Lung (tissue), 16 donors: ENCODE measurements around the gene TRIM32. TPM values are rescaled to one million over a fixed set of nuclear protein-coding genes. Genes with fewer than 3 reads are reported as not detected.

ENCODE experiments used
- ATAC-seq: fragments of 200-7000 bp; cut with Tn5 transposase; one replicate; pipeline ENCODE4 v1.9.1; 2020; ENCODE audit warnings: moderate number of reproducible peaks; ENCODE audit not compliant: insufficient read depth, low FRiP score
- DNase-seq, 3 donors: peaks; one replicate each; pipeline ENCODE4 v3.0.0-alpha.2; 2013 to 2017
- H3K27ac ChIP-seq, 2 donors: one replicate each; pipeline ENCODE4 v1.5.1; 2013; ENCODE audit warnings: mild to moderate bottlenecking in 2 of 2, moderate library complexity in 2 of 2, control low read depth in 1 of 2, inconsistent platforms in 1 of 2, low read depth in 1 of 2, low read length in 1 of 2
- H3K27me3 ChIP-seq, 3 donors: one replicate each; pipeline ENCODE4 v1.5.1; 2013; ENCODE audit warnings: low read length in 2 of 3; ENCODE audit not compliant: control insufficient read depth in 3 of 3, insufficient read depth in 3 of 3
- H3K36me3 ChIP-seq, 4 donors: one replicate each; pipeline ENCODE4 v1.5.1; 2013; ENCODE audit warnings: low read length in 4 of 4, mild to moderate bottlenecking in 1 of 4, moderate library complexity in 1 of 4; ENCODE audit not compliant: control insufficient read depth in 4 of 4, insufficient read depth in 4 of 4
- H3K4me1 ChIP-seq, 5 donors: one replicate each; pipeline ENCODE4 v1.5.1; 2013; ENCODE audit warnings: low read length in 5 of 5, mild to moderate bottlenecking in 2 of 5, moderate library complexity in 1 of 5; ENCODE audit not compliant: control insufficient read depth in 5 of 5, insufficient read depth in 5 of 5
- H3K4me3 ChIP-seq: one replicate; pipeline ENCODE4 v1.5.1; 2013; ENCODE audit warnings: mild to moderate bottlenecking, control low read depth, moderate library complexity
- H3K9ac ChIP-seq, 2 donors: one replicate each; pipeline ENCODE4 v1.5.1; 2013; ENCODE audit warnings: low read length in 2 of 2, control low read depth in 1 of 2; ENCODE audit not compliant: insufficient read depth in 1 of 2
- H3K9me3 ChIP-seq, 4 donors: one replicate each; pipeline ENCODE4 v1.5.1; 2013; ENCODE audit warnings: low read length in 3 of 4, mild to moderate bottlenecking in 1 of 4, moderate library complexity in 1 of 4; ENCODE audit not compliant: control insufficient read depth in 4 of 4, insufficient read depth in 3 of 4
- WGBS, 2 donors: extraction: QIAGEN DNeasy Blood & Tissue Kit; methylation state at CpG; one replicate each; pipeline ENCODE4 v1.1.7; 2013; 5-methylcytosine and 5-hydroxymethylcytosine counted together
- long read RNA-seq, 5 donors: transcript quantifications; one replicate each; lab custom pipeline, GENCODE V29; 2026
- polyA plus RNA-seq, 2 donors: library from polyadenylated mRNA; stranded (reverse); fragments of 200-250 nt; gene quantifications; one replicate each; pipeline ENCODE4 v1.2.1, GENCODE V29; 2013
- total RNA-seq, 2 donors: library from RNA; depleted of rRNA in 1 of 2; stranded (reverse); fragments of >200 nt in 1 of 2; gene quantifications; one replicate each; pipeline ENCODE4 v1.2.1, GENCODE V29; 2014 to 2021
- TF ChIP-seq, protein P1 (sequence below): IDR thresholded peaks from 2 replicates; pipeline ENCODE4 v1.5.1; 2012; ENCODE audit warnings: mild to moderate bottlenecking; ENCODE audit errors: control extremely low read depth, extremely low read depth
- donor health status: control.
- donor health status: control.
- donor health status: Bipolar disorder and iron deficiency.
- donor health status: healthy.
- donor health status: DM: yes; HTN: yes; CAD: no.

The TRIM32 gene, protein sequence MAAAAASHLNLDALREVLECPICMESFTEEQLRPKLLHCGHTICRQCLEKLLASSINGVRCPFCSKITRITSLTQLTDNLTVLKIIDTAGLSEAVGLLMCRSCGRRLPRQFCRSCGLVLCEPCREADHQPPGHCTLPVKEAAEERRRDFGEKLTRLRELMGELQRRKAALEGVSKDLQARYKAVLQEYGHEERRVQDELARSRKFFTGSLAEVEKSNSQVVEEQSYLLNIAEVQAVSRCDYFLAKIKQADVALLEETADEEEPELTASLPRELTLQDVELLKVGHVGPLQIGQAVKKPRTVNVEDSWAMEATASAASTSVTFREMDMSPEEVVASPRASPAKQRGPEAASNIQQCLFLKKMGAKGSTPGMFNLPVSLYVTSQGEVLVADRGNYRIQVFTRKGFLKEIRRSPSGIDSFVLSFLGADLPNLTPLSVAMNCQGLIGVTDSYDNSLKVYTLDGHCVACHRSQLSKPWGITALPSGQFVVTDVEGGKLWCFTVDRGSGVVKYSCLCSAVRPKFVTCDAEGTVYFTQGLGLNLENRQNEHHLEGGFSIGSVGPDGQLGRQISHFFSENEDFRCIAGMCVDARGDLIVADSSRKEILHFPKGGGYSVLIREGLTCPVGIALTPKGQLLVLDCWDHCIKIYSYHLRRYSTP
- total RNA-seq: 10 to 100 TPM; 19.7 to 20.2 TPM
- polyA plus RNA-seq: 1 to 10 TPM; 2.7 to 4.6 TPM
- long read RNA-seq, donor 1, partial matches to known transcripts: 0 of 6 reads
- long read RNA-seq, donor 1, other reads (novel, unspliced or antisense): 0 of 6 reads
- long read RNA-seq, donor 2, partial matches to known transcripts: 0 of 4 reads
- long read RNA-seq, donor 2, other reads (novel, unspliced or antisense): 0 of 4 reads
- long read RNA-seq, donor 3, partial matches to known transcripts: 0 of 1 reads
- long read RNA-seq, donor 3, other reads (novel, unspliced or antisense): 0 of 1 reads
- long read RNA-seq, donor 4, partial matches to known transcripts: 0 of 2 reads
- long read RNA-seq, donor 4, other reads (novel, unspliced or antisense): 0 of 2 reads
- long read RNA-seq, donor 5, transcript TRIM32-203 (2 exons, 3,717 nt): major isoform, 5 of 8 reads
- long read RNA-seq, donor 5, partial matches to known transcripts: 0 of 8 reads
- long read RNA-seq, donor 5, other reads (novel, unspliced or antisense): 0 of 8 reads

DNA sequence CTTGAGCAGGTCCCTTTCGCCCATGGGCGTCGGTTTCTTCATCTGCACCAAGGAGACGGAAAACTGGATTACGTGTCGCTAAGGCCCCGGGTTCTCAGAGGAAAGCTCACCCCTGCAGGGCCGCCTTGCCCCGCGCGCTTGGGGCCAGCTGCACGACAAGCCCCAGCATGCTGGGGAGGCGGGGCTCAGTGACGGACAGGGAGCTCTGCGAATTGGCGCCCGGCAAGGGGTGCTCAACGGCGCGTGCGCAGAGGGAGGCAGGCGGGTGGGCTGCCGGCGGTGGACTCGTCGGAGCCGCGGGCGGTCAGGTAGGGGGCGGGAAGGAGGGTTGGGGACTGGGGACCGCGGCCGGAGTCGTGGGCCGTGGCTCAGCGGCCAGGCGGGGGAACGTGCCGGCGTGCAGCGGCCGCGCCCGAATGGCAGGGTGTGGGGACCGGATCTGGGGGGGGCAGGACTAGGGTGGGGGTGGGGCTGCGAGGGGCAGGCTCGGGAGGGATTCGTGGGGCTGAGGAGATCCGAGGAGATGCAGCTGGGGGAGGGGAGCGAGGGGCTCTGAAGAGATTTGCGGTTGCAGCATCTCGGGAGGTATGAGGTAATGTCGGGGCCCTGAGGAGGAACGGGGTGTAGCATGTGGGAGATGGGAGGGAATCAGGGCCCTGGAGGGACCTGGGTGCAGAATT lies at the start of gene TRIM32:
Gene TRIM32, plus strand, starts transcription at position 232 of the 680 bp plus-strand sequence. CDS start 10,438 bp downstream, outside the sequence.
- 1% methylated on average over 53 to 54 of the region's 54 CpGs for WGBS, 2 donors
- TF ChIP-seq, protein P1, sequence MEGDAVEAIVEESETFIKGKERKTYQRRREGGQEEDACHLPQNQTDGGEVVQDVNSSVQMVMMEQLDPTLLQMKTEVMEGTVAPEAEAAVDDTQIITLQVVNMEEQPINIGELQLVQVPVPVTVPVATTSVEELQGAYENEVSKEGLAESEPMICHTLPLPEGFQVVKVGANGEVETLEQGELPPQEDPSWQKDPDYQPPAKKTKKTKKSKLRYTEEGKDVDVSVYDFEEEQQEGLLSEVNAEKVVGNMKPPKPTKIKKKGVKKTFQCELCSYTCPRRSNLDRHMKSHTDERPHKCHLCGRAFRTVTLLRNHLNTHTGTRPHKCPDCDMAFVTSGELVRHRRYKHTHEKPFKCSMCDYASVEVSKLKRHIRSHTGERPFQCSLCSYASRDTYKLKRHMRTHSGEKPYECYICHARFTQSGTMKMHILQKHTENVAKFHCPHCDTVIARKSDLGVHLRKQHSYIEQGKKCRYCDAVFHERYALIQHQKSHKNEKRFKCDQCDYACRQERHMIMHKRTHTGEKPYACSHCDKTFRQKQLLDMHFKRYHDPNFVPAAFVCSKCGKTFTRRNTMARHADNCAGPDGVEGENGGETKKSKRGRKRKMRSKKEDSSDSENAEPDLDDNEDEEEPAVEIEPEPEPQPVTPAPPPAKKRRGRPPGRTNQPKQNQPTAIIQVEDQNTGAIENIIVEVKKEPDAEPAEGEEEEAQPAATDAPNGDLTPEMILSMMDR: no peak

GRCh38 chr9:116639251-116639741 lies 47.8 kb upstream of the TRIM32 start:
- H3K36me3 ChIP-seq: no peaks in the 10 kb centered on the region
- peak; percentile 12 for ATAC-seq
- TF ChIP-seq, protein P1: no peak
- H3K4me3 ChIP-seq: no peak overlapping the region
- no peak for DNase-seq
- H3K27ac ChIP-seq: no peak overlapping the region
- no peaks in the 10 kb centered on the region for H3K27me3 ChIP-seq
- peaks cover 0 to 8% (median 2%) of the 10 kb centered on the region in 5 donors for H3K4me1 ChIP-seq
- H3K9me3 ChIP-seq: no peaks in the 10 kb centered on the region
- H3K9ac ChIP-seq: no peak overlapping the region

More for the DNA sequence above, at the start of gene TRIM32:
- DNase-seq: peak; percentile 95
- no peaks in the 10 kb centered on the region for H3K36me3 ChIP-seq
- peak within 1 kb of the TSS; percentile 66 for H3K4me3 ChIP-seq
- peaks cover 8 to 31% (median 16%) of the 10 kb centered on the region in 5 donors for H3K4me1 ChIP-seq
- peak within 1 kb of the TSS; percentile 65 to 93 for H3K9ac ChIP-seq
- H3K27me3 ChIP-seq: no peaks in the 10 kb centered on the region
- ATAC-seq: peak; percentile 98
- H3K9me3 ChIP-seq: no peaks in the 10 kb centered on the region
- peak within 1 kb of the TSS; percentile 65 to 73 for H3K27ac ChIP-seq

- Histone ChIP-seq H3K9me3 (no peaks in the 10 kb centered on the region), H3K9ac (no peak overlapping the region), H3K4me3 (no peak overlapping the region), H3K4me1 (peaks cover 0 to 12% (median 2%) of the 10 kb centered on the region in 5 donors), H3K27ac (no peak overlapping the region), H3K36me3 (no peaks in the 10 kb centered on the region), H3K27me3 (no peaks in the 10 kb centered on the region)
- TF ChIP-seq, protein P1: no peak
- DNase-seq: no peak
- peak; percentile 44 for ATAC-seq
- WGBS, 2 donors: 44 to 67% methylated on average over 2 of the region's 2 CpGs
Measured at GRCh38 chr9:116641292-116642059, 45.6 kb upstream of the TRIM32 start.
